CD14-positive monocyte (primary cell): ENCODE results near the gene HEATR1. TPM values are rescaled to one million over a fixed set of nuclear protein-coding genes. Genes with fewer than 3 reads are reported as not detected.

Experiments
- DNase-seq, 3 donors: peaks; one replicate each; pipeline ENCODE4 v3.0.0-alpha.2; 2011 to 2022
- H2AFZ ChIP-seq: 2 replicates; pipeline ENCODE4 v1.6.0; 2012; ENCODE audit warnings: mild to moderate bottlenecking, low read depth, low read length, inconsistent platforms; ENCODE audit not compliant: insufficient read depth, poor library complexity, severe bottlenecking
- H3K27ac ChIP-seq, 2 donors: 1 replicate in 1 of 2; 2 replicates in 1 of 2; pipeline ENCODE4 v1.5.1; 2012 to 2013; ENCODE audit warnings: low read length in 2 of 2, control low read depth in 1 of 2, inconsistent platforms in 1 of 2, low read depth in 1 of 2, mild to moderate bottlenecking in 1 of 2
- H3K27me3 ChIP-seq, 2 donors: one replicate each; pipeline versions ENCODE4 v1.6.0 to v1.6.1; 2011 to 2013; ENCODE audit warnings: low read length in 2 of 2; ENCODE audit not compliant: control insufficient read depth in 2 of 2, insufficient read depth in 2 of 2
- H3K36me3 ChIP-seq, 2 donors: replicated peaks in 1 of 2; 1 replicate in 1 of 2; 2 replicates in 1 of 2; pipeline versions ENCODE4 v1.5.1 to v1.6.1; 2012 to 2013; ENCODE audit warnings: low read length in 2 of 2, control low read depth in 1 of 2, inconsistent platforms in 1 of 2, mild to moderate bottlenecking in 1 of 2; ENCODE audit not compliant: insufficient read depth in 2 of 2, control insufficient read depth in 1 of 2
- H3K4me1 ChIP-seq, 2 donors: 1 replicate in 1 of 2; 2 replicates in 1 of 2; pipeline versions ENCODE4 v1.5.1 to v1.6.1; 2012 to 2013; ENCODE audit warnings: low read length in 2 of 2, control low read depth in 1 of 2, inconsistent platforms in 1 of 2, mild to moderate bottlenecking in 1 of 2, moderate library complexity in 1 of 2; ENCODE audit not compliant: insufficient read depth in 2 of 2, control insufficient read depth in 1 of 2
- H3K4me2 ChIP-seq: replicated peaks from 2 replicates; pipeline ENCODE3; 2012; ENCODE audit warnings: low read length, moderate library complexity, mild to moderate bottlenecking; ENCODE audit not compliant: poor library complexity, severe bottlenecking; ENCODE audit errors: extremely low read depth
- H3K4me3 ChIP-seq, 3 experiments: fragments of 200-600 bp in 1 of 3; sonication (generic) in 1 of 3; replicated peaks in 1 of 3; 1 replicate in 2 of 3; 2 replicates in 1 of 3; pipeline ENCODE4 v1.5.1; 2011 to 2013; ENCODE audit warnings: low read length in 3 of 3, mild to moderate bottlenecking in 3 of 3, control low read depth in 2 of 3, low read depth in 2 of 3, inconsistent platforms in 1 of 3, moderate library complexity in 1 of 3
- H3K79me2 ChIP-seq: 2 replicates; pipeline ENCODE4 v1.6.0; 2012; ENCODE audit warnings: mild to moderate bottlenecking, control low read depth, inconsistent platforms, low read length, moderate library complexity; ENCODE audit not compliant: insufficient read depth
- H3K9ac ChIP-seq: 2 replicates; pipeline ENCODE4 v1.6.0; 2017; ENCODE audit warnings: low read length, mild to moderate bottlenecking; ENCODE audit not compliant: insufficient read depth, poor library complexity, severe bottlenecking
- H3K9me3 ChIP-seq, 2 donors: replicated peaks in 1 of 2; 1 replicate in 1 of 2; 2 replicates in 1 of 2; pipeline versions ENCODE4 v1.5.1 to v1.6.1; 2012 to 2013; ENCODE audit warnings: low read length in 2 of 2, control low read depth in 1 of 2; ENCODE audit not compliant: control insufficient read depth in 1 of 2, insufficient read depth in 1 of 2
- H4K20me1 ChIP-seq: 2 replicates; pipeline ENCODE4 v1.6.0; 2012; ENCODE audit warnings: mild to moderate bottlenecking, low read length, control low read depth, moderate library complexity; ENCODE audit not compliant: insufficient read depth
- H3K27ac Mint-ChIP-seq, 7 donors: one replicate each; pipeline ENCODE4 v1.8.0; 2020; ENCODE audit warnings: mild to moderate bottlenecking in 7 of 7, mixed read lengths in 7 of 7, moderate library complexity in 6 of 7, inconsistent platforms in 2 of 7
- H3K27me3 Mint-ChIP-seq, 3 donors: one replicate each; pipeline ENCODE4 v1.8.0; 2021 to 2022; ENCODE audit warnings: low read depth in 3 of 3, mild to moderate bottlenecking in 3 of 3, mixed read lengths in 3 of 3, moderate library complexity in 3 of 3, inconsistent platforms in 1 of 3
- H3K36me3 Mint-ChIP-seq, 2 donors: one replicate each; pipeline ENCODE4 v1.8.0; 2020; ENCODE audit warnings: mixed read lengths in 2 of 2, inconsistent platforms in 1 of 2, mild to moderate bottlenecking in 1 of 2
- H3K4me1 Mint-ChIP-seq: one replicate; pipeline ENCODE4 v1.8.0; 2020; ENCODE audit warnings: mild to moderate bottlenecking, mixed read lengths
- H3K4me3 Mint-ChIP-seq, 2 donors: one replicate each; pipeline ENCODE4 v1.8.0; 2020; ENCODE audit warnings: mild to moderate bottlenecking in 2 of 2, mixed read lengths in 2 of 2, moderate library complexity in 1 of 2
- H3K9me3 Mint-ChIP-seq, 7 donors: one replicate each; pipeline ENCODE4 v1.8.0; 2020 to 2022; ENCODE audit warnings: mixed read lengths in 7 of 7, mild to moderate bottlenecking in 6 of 7, moderate library complexity in 6 of 7, inconsistent platforms in 2 of 7
- CTCF ChIP-seq: fragments of 200-600 bp; IDR thresholded peaks from one replicate; pipeline ENCODE4 v1.8.0; 2022; ENCODE audit warnings: antibody characterized with exemption, mild to moderate bottlenecking
- WGBS: methylation state at CpG from one replicate; pipeline ENCODE4 v1.1.5; 2013; ENCODE audit warnings: missing lambda C conversion rate; ENCODE audit not compliant: insufficient coverage; 5-methylcytosine and 5-hydroxymethylcytosine counted together
- intact Hi-C, 2 donors: fragments of 100-400 bp; cut with micrococcal nuclease; formaldehyde crosslinking; loops; one replicate each; pipeline versions ENCODE4 v1.15.0 to v1.15.1; 2023
- polyA plus RNA-seq, 3 donors: library from polyadenylated mRNA; depleted of rRNA in 1 of 3; unstranded in 2 of 3; stranded (reverse) in 1 of 3; fragments of 300-500 nt in 2 of 3; fragments of >200 nt in 1 of 3; fragmentation: Illumina TruSeq in 2 of 3; gene quantifications; 1 replicate in 2 of 3; 2 replicates in 1 of 3; pipeline ENCODE4 v1.2.3, GENCODE V29; 2012 to 2021

HEATR1 gene
- polyA plus RNA-seq, 3 donors = 2.8 to 4.2 (median 3.7) TPM

GRCh38 chr1:236536540-236536939, 67.8 kb downstream of the HEATR1 start:
- peaks cover 94% of the 10 kb centered on the region for H4K20me1 ChIP-seq
- no peak for TF ChIP-seq CTCF
- H3K27ac Mint-ChIP-seq = peak overlapping the region in 1 of 7 donors; percentile 78
- DNase-seq = no peak
- H3K79me2 ChIP-seq = peaks cover 55% of the 10 kb centered on the region
- no peak overlapping the region for H3K9ac ChIP-seq
- no peak overlapping the region for H3K4me2 ChIP-seq
- no peaks in the 10 kb centered on the region for H3K9me3 ChIP-seq
- H2AFZ ChIP-seq = no peak overlapping the region
- no peak overlapping the region for H3K4me3 ChIP-seq
- peaks cover 0 to 3% of the 10 kb centered on the region in 2 donors for H3K4me1 ChIP-seq
- peaks cover 13% of the 10 kb centered on the region for H3K4me1 Mint-ChIP-seq
- no peak overlapping the region for H3K4me3 Mint-ChIP-seq
- H3K36me3 Mint-ChIP-seq = peaks cover 74 to 85% of the 10 kb centered on the region in 2 donors
- intact Hi-C loops = no loop called here
- no peaks in the 10 kb centered on the region for H3K9me3 Mint-ChIP-seq
- peak overlapping the region in 1 of 2 donors; percentile 20 for H3K27ac ChIP-seq
- H3K27me3 ChIP-seq = no peaks in the 10 kb centered on the region
- peaks cover 0 to 1% (median 0%) of the 10 kb centered on the region in 3 donors for H3K27me3 Mint-ChIP-seq
- peaks cover 79 to 95% of the 10 kb centered on the region in 2 donors for H3K36me3 ChIP-seq
- WGBS = 97% methylated on average over 3 of the region's 5 CpGs

- Histone ChIP-seq H2AFZ (no peak overlapping the region), H3K4me1 (peaks cover 4 to 5% of the 10 kb centered on the region in 2 donors), H3K79me2 (peaks cover 59% of the 10 kb centered on the region), H3K4me3 (no peak overlapping the region), H3K9ac (no peak overlapping the region), H4K20me1 (peaks cover 94% of the 10 kb centered on the region), H3K36me3 (peaks cover 71 to 87% of the 10 kb centered on the region in 2 donors), H3K9me3 (no peaks in the 10 kb centered on the region), H3K27ac (peak overlapping the region in 1 of 2 donors; percentile 26), H3K27me3 (no peaks in the 10 kb centered on the region), H3K4me2 (no peak overlapping the region)
- WGBS = 97% methylated on average over 6 of the region's 6 CpGs
- no peak for TF ChIP-seq CTCF
- peaks cover 19% of the 10 kb centered on the region for H3K4me1 Mint-ChIP-seq
- no peak overlapping the region for H3K4me3 Mint-ChIP-seq
- DNase-seq = no peak
- H3K27me3 Mint-ChIP-seq = peaks cover 0 to 1% (median 0%) of the 10 kb centered on the region in 3 donors
- peaks cover 70 to 80% of the 10 kb centered on the region in 2 donors for H3K36me3 Mint-ChIP-seq
- H3K9me3 Mint-ChIP-seq = no peaks in the 10 kb centered on the region
- H3K27ac Mint-ChIP-seq = peak overlapping the region in 2 of 7 donors; percentile 25 to 56
- intact Hi-C loops = no loop called here
These were observed 68.6 kb downstream of the HEATR1 start for GRCh38 chr1:236535662-236536161.
